OCI-LY3 (cell line): ENCODE results near the gene OCRL.
"Not testable (repeated sequence)": the region's sequence is repeated elsewhere in the genome, so short reads cannot be mapped to it uniquely, and the experiment has no call there.

Experiments used
- H2AFZ ChIP-seq: fragments of 200-600, 300-600 bp; shearing (Covaris generic); 2 replicates; pipeline ENCODE4 v1.6.0; 2014; ENCODE audit warnings: antibody characterized with exemption, low read depth, low read length
- H3K27ac ChIP-seq: fragments of 200-600, 300-600 bp; sonication (generic); 2 replicates; pipeline ENCODE4 v1.5.1; 2014; ENCODE audit warnings: mild to moderate bottlenecking, low read length, moderate library complexity, mixed read lengths
- H3K27me3 ChIP-seq: fragments of 200-600, 300-600 bp; sonication (generic); 2 replicates; pipeline ENCODE4 v1.6.1; 2014; ENCODE audit warnings: low read depth, low read length, mixed read lengths
- H3K36me3 ChIP-seq: fragments of 200-600, 300-600 bp; sonication (generic); replicated peaks from 2 replicates; pipeline ENCODE3; 2014; ENCODE audit warnings: low read depth, low read length, mixed read lengths
- H3K4me1 ChIP-seq: fragments of 300-600, 200-600 bp; sonication (generic); 2 replicates; pipeline ENCODE4 v1.6.1; 2014; ENCODE audit warnings: low read length, mixed read lengths
- H3K4me2 ChIP-seq: fragments of 200-600, 300-600 bp; sonication (generic); 2 replicates; pipeline ENCODE4 v1.6.1; 2014; ENCODE audit warnings: low read length, mixed read lengths
- H3K4me3 ChIP-seq: fragments of 300-600, 200-600 bp; sonication (generic); 2 replicates; pipeline ENCODE4 v1.5.1; 2014; ENCODE audit warnings: antibody characterized with exemption, mild to moderate bottlenecking, low read length, moderate library complexity
- H3K79me2 ChIP-seq: fragments of 300-600, 200-600 bp; shearing (Covaris generic); 2 replicates; pipeline ENCODE4 v1.6.1; 2014; ENCODE audit warnings: mild to moderate bottlenecking, low read length, mixed read lengths
- H3K9ac ChIP-seq: fragments of 300-600, 200-600 bp; shearing (Covaris generic); 2 replicates; pipeline ENCODE4 v1.6.0; 2014; ENCODE audit warnings: mild to moderate bottlenecking, low read length, moderate library complexity
- H3K9me3 ChIP-seq: fragments of 200-600, 300-600 bp; shearing (Covaris generic); 2 replicates; pipeline ENCODE4 v1.6.1; 2014; ENCODE audit warnings: low read length, mixed read lengths; ENCODE audit not compliant: insufficient read depth
- H4K20me1 ChIP-seq: fragments of 200-600, 300-600 bp; sonication (generic); 2 replicates; pipeline ENCODE4 v1.6.1; 2016; ENCODE audit warnings: low read length, mixed read lengths; ENCODE audit not compliant: insufficient read depth
- CTCF ChIP-seq: fragments of 200-600, 300-600 bp; sonication (generic); IDR thresholded peaks from 2 replicates; pipeline ENCODE4 v1.5.1; 2014; ENCODE audit warnings: antibody characterized with exemption, low read length, low read depth
- EZH2phosphoT487 ChIP-seq: fragments of 200-600 bp; shearing (Covaris generic); IDR thresholded peaks from 2 replicates; pipeline ENCODE4 v1.6.1; 2018; ENCODE audit warnings: antibody characterized with exemption, mixed run types, low read depth

The OCRL gene

GRCh38 chrX:129549124-129549523 lies 9.1 kb downstream of the OCRL start:
- peaks cover 7% of the 10 kb centered on the region for H3K36me3 ChIP-seq

DNA sequence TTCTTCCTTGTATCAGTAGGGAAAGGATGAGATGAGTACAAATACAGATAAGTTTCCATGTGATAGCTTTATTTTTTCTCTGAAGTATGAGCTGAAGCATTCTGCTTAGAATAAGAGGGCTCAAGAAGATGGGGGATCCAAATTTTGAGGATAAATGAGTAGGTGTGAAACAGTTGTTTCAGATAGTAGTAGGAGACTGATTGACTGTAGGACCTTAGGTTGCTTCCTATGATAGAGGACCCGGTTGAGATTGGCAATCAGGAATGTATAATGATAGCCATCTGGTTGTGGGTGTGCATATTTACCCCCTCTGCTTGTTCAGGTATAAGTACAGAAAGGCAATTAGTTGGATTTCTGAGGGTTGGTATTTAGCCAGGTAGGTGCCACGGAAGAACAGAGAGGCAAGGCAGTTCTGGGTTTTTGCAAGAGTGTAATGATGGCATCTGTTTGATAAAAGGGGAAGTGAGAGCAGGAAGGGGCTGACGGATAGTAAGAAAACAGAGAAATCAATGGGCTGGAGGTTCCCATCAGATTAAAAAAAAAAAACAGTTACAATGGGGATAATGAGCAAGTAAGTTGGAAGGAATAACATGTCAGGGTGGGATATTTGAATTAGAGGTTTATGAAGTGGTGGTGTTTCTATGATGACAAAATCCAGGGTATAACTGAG lies 13.7 kb downstream of the OCRL start:
- no peak overlapping the region for H2AFZ ChIP-seq
- H3K36me3 ChIP-seq = peaks cover 25% of the 10 kb centered on the region
- H3K4me2 ChIP-seq = peak overlapping the region; percentile 77
- H3K9me3 ChIP-seq = no peaks in the 10 kb centered on the region
- H3K4me3 ChIP-seq = peak overlapping the region; percentile 29
- peaks cover 41% of the 10 kb centered on the region for H3K4me1 ChIP-seq
- TF ChIP-seq CTCF (no peak), EZH2phosphoT487 (no peak)
- no peaks in the 10 kb centered on the region for H4K20me1 ChIP-seq
- H3K27me3 ChIP-seq = no peaks in the 10 kb centered on the region
- peak overlapping the region; percentile 23; the same call in 1 of the 2 replicates for H3K9ac ChIP-seq
- peak overlapping the region; percentile 73 for H3K27ac ChIP-seq
- no peaks in the 10 kb centered on the region for H3K79me2 ChIP-seq

More at GRCh38 chrX:129549124-129549523, 9.1 kb downstream of the OCRL start:
- no peak overlapping the region for H3K9ac ChIP-seq
- no peak overlapping the region for H3K4me3 ChIP-seq
- H3K4me2 ChIP-seq = no peak overlapping the region
- H4K20me1 ChIP-seq = no peaks in the 10 kb centered on the region
- peaks cover 25% of the 10 kb centered on the region for H3K4me1 ChIP-seq
- H3K27me3 ChIP-seq = no peaks in the 10 kb centered on the region
- H3K79me2 ChIP-seq = no peaks in the 10 kb centered on the region
- no peak overlapping the region for H2AFZ ChIP-seq
- no peak for TF ChIP-seq EZH2phosphoT487
- TF ChIP-seq CTCF = no peak
- no peaks in the 10 kb centered on the region for H3K9me3 ChIP-seq
- H3K27ac ChIP-seq = no peak overlapping the region

- H3K4me3 ChIP-seq, H3K27me3 ChIP-seq, H3K9ac ChIP-seq, H3K79me2 ChIP-seq, H3K4me2 ChIP-seq, H4K20me1 ChIP-seq, H2AFZ ChIP-seq, H3K27ac ChIP-seq, H3K9me3 ChIP-seq: not testable (repeated sequence)
- peaks cover 41% of the 10 kb centered on the region for H3K4me1 ChIP-seq
- peaks cover 32% of the 10 kb centered on the region for H3K36me3 ChIP-seq
Measured at GRCh38 chrX:129554816-129555215, 14.8 kb downstream of the OCRL start.

DNA sequence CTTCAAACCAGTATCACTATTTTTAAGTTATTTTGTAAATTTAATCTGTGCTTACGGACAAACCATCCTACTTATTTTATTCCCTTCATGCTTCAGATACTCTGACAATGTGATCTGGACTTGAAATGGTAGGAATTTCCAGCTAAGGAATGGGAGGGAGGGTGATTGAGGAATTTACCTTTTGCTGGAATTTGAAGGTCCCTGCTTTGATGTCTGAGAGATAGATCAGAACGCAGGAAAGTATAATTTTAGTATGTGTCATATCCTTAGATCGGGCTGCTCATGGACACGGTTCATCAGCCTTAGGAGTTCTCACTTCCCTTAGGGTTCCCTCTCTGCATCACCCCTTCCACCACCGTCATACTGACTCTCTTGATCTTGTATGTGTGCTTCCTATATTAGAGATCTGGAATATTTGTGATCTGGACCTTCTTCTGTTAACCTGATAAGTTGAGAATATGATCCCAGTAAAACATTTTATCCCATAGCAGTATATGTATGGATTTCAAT lies 16.8 kb downstream of the OCRL start:
- H3K4me1 ChIP-seq = peaks cover 41% of the 10 kb centered on the region
- peaks cover 41% of the 10 kb centered on the region for H3K36me3 ChIP-seq
- H4K20me1 ChIP-seq = no peaks in the 10 kb centered on the region
- H3K9me3 ChIP-seq = no peaks in the 10 kb centered on the region
- no peaks in the 10 kb centered on the region for H3K27me3 ChIP-seq
- TF ChIP-seq CTCF (no peak), EZH2phosphoT487 (no peak)
- H3K9ac ChIP-seq = no peak overlapping the region
- peak overlapping the region; percentile 54 for H3K4me2 ChIP-seq
- H2AFZ ChIP-seq = no peak overlapping the region
- H3K27ac ChIP-seq = no peak overlapping the region
- no peaks in the 10 kb centered on the region for H3K79me2 ChIP-seq
- no peak overlapping the region for H3K4me3 ChIP-seq
